Measurements from ENCODE around the gene ELF3. TPM values are rescaled to one million over a fixed set of nuclear protein-coding genes. Genes with fewer than 3 reads are reported as not detected.
"Not testable (repeated sequence)": the region's sequence is repeated elsewhere in the genome, so short reads cannot be mapped to it uniquely, and the experiment has no call there.

Gene ELF3
- total RNA-seq, 1 experiment from 2014 or later: 3.6 TPM

GRCh38 chr1:202062636-202063035 is 52.2 kb downstream of the ELF3 start:
- not testable (repeated sequence) for H3K27me3 ChIP-seq (ENCODE audit: control insufficient read depth, insufficient read depth, low read length); H3K4me3 ChIP-seq (ENCODE audit: insufficient read depth, low read depth, low read length); DNase-seq; H3K36me3 ChIP-seq (replicated peaks; ENCODE audit: control insufficient read depth, insufficient read depth, low read length)

GRCh38 chr1:202063093-202063492 is 52.7 kb downstream of the ELF3 start:
- H3K36me3 ChIP-seq (replicated peaks; ENCODE audit: control insufficient read depth, insufficient read depth, low read length): no peaks in the 10 kb centered on the region
- peak; percentile 79 for DNase-seq
- no peaks in the 10 kb centered on the region for H3K27me3 ChIP-seq (ENCODE audit: control insufficient read depth, insufficient read depth, low read length)
- H3K4me3 ChIP-seq (ENCODE audit: insufficient read depth, low read depth, low read length): no peak overlapping the region

- not testable (repeated sequence) for DNase-seq; H3K4me3 ChIP-seq (ENCODE audit: insufficient read depth, low read depth, low read length); H3K36me3 ChIP-seq (replicated peaks; ENCODE audit: control insufficient read depth, insufficient read depth, low read length); H3K27me3 ChIP-seq (ENCODE audit: control insufficient read depth, insufficient read depth, low read length)
These were observed 54.5 kb downstream of the ELF3 start for GRCh38 chr1:202064889-202065312.

Other genes with a start within 250 kb of the ELF3 start
- 55.8 and 57.6 TPM in 2 replicates for gene IPO9, start 181.4 kb upstream of the ELF3 start, total RNA-seq (2014; rRNA removed; shearing (Covaris generic))
- gene SHISA4, start 121.7 kb upstream of the ELF3 start, total RNA-seq (2014; rRNA removed; shearing (Covaris generic)): 3.7 and 6.1 TPM in 2 replicates
- 0.42 and 0.48 TPM in 2 replicates for gene LMOD1, start 64.0 kb upstream of the ELF3 start, total RNA-seq (2014; rRNA removed; shearing (Covaris generic))
- 74.6 and 75.6 TPM in 2 replicates for gene TIMM17A, start 55.1 kb upstream of the ELF3 start, total RNA-seq (2014; rRNA removed; shearing (Covaris generic))
- 129 and 136 TPM in 2 replicates for gene RNPEP, start 27.9 kb upstream of the ELF3 start, total RNA-seq (2014; rRNA removed; shearing (Covaris generic))
- gene GPR37L1, start 112.3 kb downstream of the ELF3 start, total RNA-seq (2014; rRNA removed; shearing (Covaris generic)): under 0.01 TPM in 1 of 2 replicates, not detected in the other
- gene ARL8A, start 134.2 kb downstream of the ELF3 start, total RNA-seq (2014; rRNA removed; shearing (Covaris generic)): 50.3 and 55.1 TPM in 2 replicates
- gene PTPN7, start 150.0 kb downstream of the ELF3 start, total RNA-seq (2014; rRNA removed; shearing (Covaris generic)): 0.24 and 0.55 TPM in 2 replicates
- gene LGR6, start 183.2 kb downstream of the ELF3 start, total RNA-seq (2014; rRNA removed; shearing (Covaris generic)): 0.24 and 0.41 TPM in 2 replicates